SK-N-SH (cell line): ENCODE measurements around the gene PKNOX1.
"Not testable (repeated sequence)": the region's sequence is repeated elsewhere in the genome, so short reads cannot be mapped to it uniquely, and the experiment has no call there.

Source experiments
- CHD2 ChIP-seq: fragments of 150-350 bp; IDR thresholded peaks from 2 replicates; pipeline ENCODE4 v1.6.1; 2018; ENCODE audit warnings: low read length; ENCODE audit not compliant: partially characterized antibody
- CTCF ChIP-seq: fragments of 200-600 bp; sonication (generic); IDR thresholded peaks from 2 replicates; pipeline ENCODE4 v1.6.1; 2017; ENCODE audit warnings: antibody characterized with exemption, mild to moderate bottlenecking, moderate library complexity
- EP300 ChIP-seq, 2 experiments: IDR thresholded peaks; 2 replicates each; pipeline versions ENCODE4 v1.4.0 to v1.6.1; 2012; ENCODE audit warnings: borderline replicate concordance in 1 of 2, low read depth in 1 of 2, low read length in 1 of 2
- EZH2phosphoT487 ChIP-seq: fragments of 200-600 bp; sonication (generic); IDR thresholded peaks from 2 replicates; pipeline ENCODE4 v1.6.1; 2017; ENCODE audit warnings: low read depth, mixed run types, mild to moderate bottlenecking, antibody characterized with exemption, moderate library complexity, borderline replicate concordance
- IRF3 ChIP-seq: fragments of 150-350 bp; IDR thresholded peaks from 2 replicates; pipeline ENCODE4 v1.6.1; 2016; ENCODE audit warnings: mild to moderate bottlenecking, low read depth, low read length
- MAX ChIP-seq: IDR thresholded peaks from 2 replicates; pipeline ENCODE4 v1.4.0; 2012; ENCODE audit warnings: low read depth
- NFIC ChIP-seq: IDR thresholded peaks from 2 replicates; pipeline ENCODE4 v1.4.0; 2012; ENCODE audit warnings: borderline replicate concordance
- POLR2AphosphoS5 ChIP-seq: IDR thresholded peaks from 2 replicates; pipeline ENCODE4 v1.6.1; 2012; ENCODE audit warnings: low read depth, low read length
- RFX5 ChIP-seq: IDR thresholded peaks from 2 replicates; pipeline ENCODE4 v1.6.1; 2012; ENCODE audit warnings: mild to moderate bottlenecking, improper control_type of control experiment, low read length
- RXRA ChIP-seq: IDR thresholded peaks from 2 replicates; pipeline ENCODE4 v1.4.0; 2012; ENCODE audit warnings: low read depth, mild to moderate bottlenecking, borderline replicate concordance
- SIN3A ChIP-seq: IDR thresholded peaks from 2 replicates; pipeline ENCODE4 v1.6.1; 2012; ENCODE audit warnings: low read depth, mild to moderate bottlenecking, low read length, moderate library complexity, borderline replicate concordance
- TAF1 ChIP-seq: IDR thresholded peaks from 2 replicates; pipeline ENCODE4 v1.6.1; 2012; ENCODE audit warnings: low read depth, mild to moderate bottlenecking, low read length, moderate library complexity, borderline replicate concordance
- USF2 ChIP-seq: fragments of 150-350 bp; IDR thresholded peaks from 2 replicates; pipeline ENCODE4 v1.6.1; 2017; ENCODE audit warnings: antibody characterized with exemption, low read length, low read depth, borderline replicate concordance
- YY1 ChIP-seq: IDR thresholded peaks from 2 replicates; pipeline ENCODE4 v1.4.0; 2012; ENCODE audit warnings: low read depth, mild to moderate bottlenecking

GRCh38 chr21:43066690-43067089 is 92.3 kb downstream of the PKNOX1 start:
- not testable (repeated sequence) for TF ChIP-seq EP300 (IDR thresholded peaks at IDR 0.05; ENCODE audit: borderline replicate concordance in 1 of 2, low read depth in 1 of 2, low read length in 1 of 2); CTCF; CHD2; USF2; MAX; TAF1; EZH2phosphoT487; SIN3A; POLR2AphosphoS5; NFIC; IRF3; RFX5; RXRA; YY1
